Ishikawa (cell line): ENCODE results near the gene UNC5B.

Experiments used
- CEBPB ChIP-seq: IDR thresholded peaks from 2 replicates; pipeline ENCODE4 v1.6.1; 2012
- CREB1 ChIP-seq: IDR thresholded peaks from 2 replicates; pipeline ENCODE4 v1.6.1; 2012; ENCODE audit warnings: low read depth
- EGR1 ChIP-seq: IDR thresholded peaks from 2 replicates; pipeline ENCODE4 v1.6.1; 2012
- EP300 ChIP-seq: IDR thresholded peaks from 2 replicates; pipeline ENCODE4 v1.6.1; 2012; ENCODE audit warnings: borderline replicate concordance
- FOXM1 ChIP-seq: IDR thresholded peaks from 2 replicates; pipeline ENCODE4 v1.6.1; 2012; ENCODE audit warnings: low read depth, borderline replicate concordance
- NFIC ChIP-seq: IDR thresholded peaks from 2 replicates; pipeline ENCODE4 v1.6.1; 2012
- RAD21 ChIP-seq: IDR thresholded peaks from 2 replicates; pipeline ENCODE4 v1.6.1; 2012; ENCODE audit warnings: low read depth
- REST ChIP-seq: IDR thresholded peaks from 2 replicates; pipeline ENCODE4 v1.6.1; 2012; ENCODE audit warnings: low read depth, mild to moderate bottlenecking
- TAF1 ChIP-seq: IDR thresholded peaks from 2 replicates; pipeline ENCODE4 v1.6.1; 2012; ENCODE audit warnings: low read depth, mild to moderate bottlenecking
- TCF12 ChIP-seq: IDR thresholded peaks from 2 replicates; pipeline ENCODE4 v1.6.1; 2012; ENCODE audit warnings: low read depth
- TEAD4 ChIP-seq: IDR thresholded peaks from 2 replicates; pipeline ENCODE4 v1.6.1; 2012
- USF1 ChIP-seq: IDR thresholded peaks from 2 replicates; pipeline ENCODE4 v1.6.1; 2012
- YY1 ChIP-seq: IDR thresholded peaks from 2 replicates; pipeline ENCODE4 v1.6.1; 2012; ENCODE audit warnings: low read depth
- ZBTB7A ChIP-seq: IDR thresholded peaks from 2 replicates; pipeline ENCODE4 v1.6.1; 2012; ENCODE audit warnings: low read depth
- TF ChIP-seq, protein P1 (sequence below): IDR thresholded peaks from 2 replicates; pipeline ENCODE4 v1.6.1; 2012

The UNC5B gene

GRCh38 chr10:71179382-71179781, 33.0 kb upstream of the UNC5B start:
- TF ChIP-seq YY1, result no peak
- no peak for TF ChIP-seq EGR1
- no peak for TF ChIP-seq ZBTB7A
- no peak for TF ChIP-seq FOXM1
- TF ChIP-seq TAF1, result no peak
- TF ChIP-seq EP300, result no peak
- no peak for TF ChIP-seq REST
- TF ChIP-seq, protein P1, sequence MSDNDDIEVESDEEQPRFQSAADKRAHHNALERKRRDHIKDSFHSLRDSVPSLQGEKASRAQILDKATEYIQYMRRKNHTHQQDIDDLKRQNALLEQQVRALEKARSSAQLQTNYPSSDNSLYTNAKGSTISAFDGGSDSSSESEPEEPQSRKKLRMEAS, result no peak
- no peak for TF ChIP-seq CREB1
- no peak for TF ChIP-seq TEAD4
- no peak for TF ChIP-seq NFIC
- TF ChIP-seq CEBPB, result no peak
- no peak for TF ChIP-seq USF1
- no peak for TF ChIP-seq TCF12
- TF ChIP-seq RAD21, result no peak

DNA sequence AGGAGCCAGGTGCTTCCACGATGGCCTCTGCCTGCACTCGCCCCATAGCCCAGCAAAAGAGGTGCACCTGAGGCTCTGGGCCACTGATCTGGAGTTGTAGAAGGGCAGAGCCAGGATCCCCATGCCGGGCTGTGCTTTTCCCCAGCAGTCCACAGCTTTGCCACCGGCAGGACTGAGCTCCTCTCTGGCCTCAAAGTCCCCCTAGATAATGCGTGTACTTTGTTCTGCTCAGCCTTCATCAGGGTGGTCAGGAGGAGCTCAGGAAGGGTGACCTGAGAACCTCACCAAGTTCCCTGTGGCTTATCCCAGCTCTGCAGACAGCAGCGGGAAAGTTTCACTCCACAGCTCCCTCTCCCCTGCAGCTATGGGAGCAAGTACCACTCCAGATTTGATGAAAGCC, 27.9 kb upstream of the UNC5B start:
- TF ChIP-seq CREB1 (no peak), TCF12 (no peak), FOXM1 (no peak), EP300 (no peak), NFIC (no peak), ZBTB7A (no peak), RAD21 (no peak)
- TF ChIP-seq, protein P1, result no peak

GRCh38 chr10:71185209-71185608, 27.2 kb upstream of the UNC5B start:
- TF ChIP-seq FOXM1 (no peak), EP300 (no peak)

DNA sequence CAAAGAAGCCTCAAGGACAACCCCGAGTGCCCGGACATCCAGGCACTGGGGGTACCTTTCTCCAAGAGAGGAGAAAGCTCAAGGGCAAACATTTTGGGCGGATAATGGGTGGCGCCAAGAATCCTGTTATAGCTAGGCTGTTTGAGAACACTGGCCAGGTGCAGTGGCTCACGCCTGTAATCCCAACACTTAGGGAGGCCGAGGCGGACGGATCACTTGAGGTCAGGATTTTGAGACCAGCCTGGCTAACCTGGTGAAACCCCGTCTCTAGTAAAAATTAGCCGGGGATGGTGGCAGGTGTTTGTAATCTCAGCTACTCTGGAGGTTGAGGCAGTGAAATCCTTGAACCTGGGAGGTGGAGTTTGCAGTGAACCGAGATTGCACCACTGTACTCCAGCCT, 25.2 kb upstream of the UNC5B start:
- TF ChIP-seq EP300, result no peak
- no peak for TF ChIP-seq USF1
- no peak for TF ChIP-seq NFIC
- TF ChIP-seq RAD21, result no peak
- no peak for TF ChIP-seq TCF12
- no peak for TF ChIP-seq EGR1
- no peak for TF ChIP-seq CEBPB
- TF ChIP-seq TEAD4, result no peak
- no peak for TF ChIP-seq YY1

DNA sequence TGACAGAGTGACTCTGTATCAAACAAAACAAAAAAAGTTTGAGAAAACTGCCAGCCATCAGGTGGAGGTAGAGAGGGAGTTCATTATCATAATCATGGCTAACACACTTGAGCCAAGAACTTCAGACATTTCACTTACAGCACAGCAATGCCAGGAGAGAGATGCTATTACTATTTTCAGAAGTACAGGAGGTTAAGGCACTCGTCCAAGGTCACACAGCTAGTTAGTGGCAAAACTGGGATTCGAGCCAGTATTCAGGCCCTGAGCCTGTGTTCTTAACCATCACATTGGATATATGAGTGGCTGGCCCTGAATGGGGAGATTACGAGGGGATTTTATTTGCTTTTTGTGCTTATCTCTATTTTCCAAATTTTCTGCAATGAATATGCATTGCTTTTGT, 24.8 kb upstream of the UNC5B start:
- TF ChIP-seq NFIC (no peak), USF1 (no peak), FOXM1 (no peak), TCF12 (no peak), TEAD4 (no peak), EP300 (no peak), TAF1 (no peak), YY1 (no peak), CREB1 (no peak), CEBPB (no peak), ZBTB7A (no peak)
- TF ChIP-seq, protein P1, result no peak

DNA sequence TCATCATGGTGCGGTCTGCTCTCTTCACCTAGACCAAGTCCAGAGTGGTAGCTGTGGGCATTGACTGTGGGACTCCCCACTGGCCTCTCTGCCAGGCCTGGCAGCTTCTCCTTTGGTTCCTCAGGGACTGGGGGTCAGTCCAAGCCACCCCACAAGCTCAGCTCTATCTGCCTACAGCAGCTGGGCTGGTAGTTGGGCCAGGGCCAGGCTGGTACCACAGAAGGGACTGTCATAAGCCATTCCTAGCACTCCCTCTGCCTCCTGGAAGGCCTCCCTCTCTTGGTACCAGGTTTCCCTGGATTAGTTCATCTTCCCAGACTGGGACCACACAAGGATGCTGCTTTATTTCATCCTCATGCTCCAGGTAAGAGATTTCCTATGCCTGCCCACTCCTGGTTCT, 24.2 kb upstream of the UNC5B start:
- no peak for TF ChIP-seq TCF12
- no peak for TF ChIP-seq NFIC
- TF ChIP-seq FOXM1, result no peak
- TF ChIP-seq EP300, result no peak

DNA sequence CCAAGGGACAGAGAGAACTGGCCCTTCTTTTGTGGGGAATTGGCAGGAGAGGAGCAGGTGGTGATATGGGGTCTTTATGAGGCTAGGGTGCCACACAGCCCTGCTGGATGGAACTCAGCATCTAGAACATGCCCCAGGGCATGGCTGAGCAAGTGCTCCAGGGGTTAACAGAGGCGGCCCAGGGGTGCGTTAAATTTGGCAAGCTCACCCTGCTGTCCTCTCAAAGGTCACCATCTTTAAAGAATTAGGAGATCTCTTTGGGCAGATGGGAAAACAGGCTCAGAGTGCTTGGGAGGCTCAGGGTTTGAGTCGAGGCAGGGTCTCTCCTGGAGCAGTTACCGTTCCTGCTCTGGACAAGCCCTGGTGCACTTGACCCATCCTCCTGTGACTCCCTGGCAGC, 21.4 kb upstream of the UNC5B start:
- TF ChIP-seq RAD21 (no peak), FOXM1 (no peak), CREB1 (no peak), ZBTB7A (no peak), USF1 (no peak), TCF12 (no peak), CEBPB (no peak), TAF1 (no peak), TEAD4 (no peak), YY1 (no peak), EP300 (no peak), NFIC (no peak)
- TF ChIP-seq, protein P1, result no peak
